Breast epithelium (tissue), 4 donors: ENCODE results near the gene FGGY. TPM values are rescaled to one million over a fixed set of nuclear protein-coding genes. Genes with fewer than 3 reads are reported as not detected.

Experiments
- DNase-seq, 2 donors: peaks; one replicate each; pipeline ENCODE4 v3.0.0-alpha.2; 2019; ENCODE audit warnings: low spot score in 2 of 2
- H3K27ac ChIP-seq, 2 donors: fragments of 200-600 bp; sonication (generic) in 1 of 2; one replicate each; pipeline ENCODE4 v1.5.1; 2016 to 2019; ENCODE audit warnings: mild to moderate bottlenecking in 1 of 2
- H3K27me3 ChIP-seq, 2 donors: fragments of 200-600 bp; sonication (generic) in 1 of 2; one replicate each; pipeline versions ENCODE4 v1.5.1 to v1.6.0; 2017 to 2019; ENCODE audit warnings: control low read depth in 1 of 2, mild to moderate bottlenecking in 1 of 2
- H3K36me3 ChIP-seq: fragments of 200-600 bp; one replicate; pipeline ENCODE4 v1.5.1; 2019
- H3K4me1 ChIP-seq, 2 donors: fragments of 200-600 bp; sonication (generic); one replicate each; pipeline ENCODE4 v1.5.1; 2016 to 2019; ENCODE audit warnings: control low read depth in 1 of 2
- H3K4me3 ChIP-seq, 3 donors: fragments of 200-600 bp; sonication (generic); 1 replicate in 2 of 3; 2 replicates in 1 of 3; pipeline ENCODE4 v1.5.1; 2016 to 2019; ENCODE audit warnings: mild to moderate bottlenecking in 3 of 3, moderate library complexity in 2 of 3
- H3K9me3 ChIP-seq, 2 donors: fragments of 200-600 bp; sonication (generic) in 1 of 2; one replicate each; pipeline ENCODE4 v1.5.1; 2016 to 2019; ENCODE audit warnings: control low read depth in 1 of 2
- CTCF ChIP-seq, 3 donors: fragments of 450-650 bp; IDR thresholded peaks; one replicate each; pipeline ENCODE4 v1.5.1; 2016 to 2017; ENCODE audit warnings: antibody characterized with exemption in 3 of 3, mild to moderate bottlenecking in 3 of 3, moderate library complexity in 3 of 3
- POLR2A ChIP-seq: fragments of 450-650 bp; IDR thresholded peaks from one replicate; pipeline ENCODE4 v1.6.1; 2016; ENCODE audit warnings: antibody characterized with exemption, mild to moderate bottlenecking, moderate library complexity
- POLR2AphosphoS5 ChIP-seq, 3 donors: sonication (generic); formaldehyde crosslinking; IDR thresholded peaks; one replicate each; pipeline ENCODE4 v1.6.1; 2017; ENCODE audit warnings: antibody characterized with exemption in 3 of 3
- intact Hi-C: fragments of 100-400 bp; cut with DNase I; formaldehyde crosslinking; loops from one replicate; pipeline ENCODE4 v1.15.1; 2023; ENCODE audit warnings: low total_unique reads
- total RNA-seq, 3 donors: library from RNA; depleted of rRNA; stranded (reverse); fragments of >200 nt; gene quantifications; one replicate each; pipeline ENCODE4 v1.1.0, GENCODE V29; 2016

FGGY gene
- total RNA-seq, 3 donors from 2014 or later = 16.2 to 50.3 (median 29.2) TPM

- Histone ChIP-seq H3K36me3 (no peaks in the 10 kb centered on the region), H3K4me3 (peak overlapping the region in 2 of 3 donors; percentile 24 to 36), H3K27ac (peak overlapping the region; percentile 94 to 96), H3K27me3 (no peaks in the 10 kb centered on the region), H3K9me3 (no peaks in the 10 kb centered on the region), H3K4me1 (peaks cover 14 to 39% of the 10 kb centered on the region in 2 donors)
- intact Hi-C loops = no loop called here
- peak in 2 of 3 donors; percentile 50 to 59 for TF ChIP-seq POLR2AphosphoS5 (IDR thresholded peaks at IDR 0.05)
- TF ChIP-seq POLR2A = no peak
- DNase-seq = peak; percentile 64 to 96
These were observed 376.9 kb downstream of the FGGY start for GRCh38 chr1:59673573-59674450.

DNA sequence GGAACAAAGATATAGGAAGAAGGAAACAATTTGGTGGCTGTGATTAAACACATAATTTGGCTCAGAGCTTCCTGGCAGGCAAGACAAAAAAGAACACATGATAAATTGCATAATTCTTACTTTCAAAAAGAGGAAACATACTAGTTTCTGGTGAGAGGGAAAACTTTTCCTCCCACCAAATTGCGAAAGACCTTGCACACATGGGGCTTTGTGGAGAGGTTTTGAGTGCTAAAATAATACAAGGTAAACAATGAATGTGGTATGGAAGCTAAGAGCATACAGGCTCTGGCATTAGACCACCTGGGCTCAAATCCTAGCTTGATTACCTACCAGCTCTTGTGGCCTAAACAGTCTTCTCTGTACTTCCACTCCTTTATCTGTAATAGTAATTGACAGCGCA is 377.7 kb downstream of the FGGY start:
- TF ChIP-seq CTCF (IDR thresholded peaks at IDR 0.05) (no peak), POLR2AphosphoS5 (IDR thresholded peaks at IDR 0.05) (peak in 2 of 3 donors; percentile 64 to 77)
- Histone ChIP-seq H3K9me3 (no peaks in the 10 kb centered on the region), H3K4me1 (peaks cover 14 to 39% of the 10 kb centered on the region in 2 donors), H3K4me3 (no peak overlapping the region), H3K27me3 (no peaks in the 10 kb centered on the region), H3K36me3 (no peaks in the 10 kb centered on the region), H3K27ac (peak overlapping the region; percentile 94 to 96)
- DNase-seq = peak in 1 of 2 donors; percentile 50
- intact Hi-C loops = no loop called here

DNA sequence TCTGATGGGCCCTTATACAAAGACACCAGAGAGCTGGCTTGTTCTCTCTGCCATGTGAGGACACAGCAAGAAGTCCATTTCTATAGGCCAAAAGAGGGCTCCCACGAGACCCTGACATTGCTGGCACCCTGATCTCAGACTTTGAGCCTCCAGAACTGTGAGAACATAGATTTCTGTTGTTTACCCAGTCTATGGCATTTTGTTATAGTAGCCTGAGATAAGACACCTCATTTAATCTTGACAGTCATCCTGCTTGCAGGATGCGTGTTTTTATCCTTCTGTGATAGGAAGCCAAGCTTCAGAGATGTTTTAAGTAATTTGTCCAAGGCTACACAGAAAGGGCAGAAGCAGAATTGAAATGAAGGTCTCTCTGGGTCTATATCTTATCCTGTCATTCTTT is 379.0 kb downstream of the FGGY start:
- H3K27me3 ChIP-seq = no peaks in the 10 kb centered on the region
- intact Hi-C loops = no loop called here
- no peak for TF ChIP-seq POLR2A
- TF ChIP-seq CTCF (IDR thresholded peaks at IDR 0.05) = no peak
- no peak overlapping the region for H3K4me3 ChIP-seq
- H3K9me3 ChIP-seq = no peaks in the 10 kb centered on the region
- DNase-seq = no peak
- H3K36me3 ChIP-seq = no peaks in the 10 kb centered on the region
- peaks cover 4 to 29% of the 10 kb centered on the region in 2 donors for H3K4me1 ChIP-seq
- peak overlapping the region; percentile 94 to 96 for H3K27ac ChIP-seq

- Histone ChIP-seq H3K27me3 (no peaks in the 10 kb centered on the region), H3K4me1 (peaks cover 4 to 15% of the 10 kb centered on the region in 2 donors), H3K4me3 (no peak overlapping the region), H3K9me3 (no peaks in the 10 kb centered on the region), H3K36me3 (no peaks in the 10 kb centered on the region), H3K27ac (peak overlapping the region; percentile 41 to 94)
- intact Hi-C loops = no loop called here
- TF ChIP-seq POLR2AphosphoS5 (IDR thresholded peaks at IDR 0.05) (no peak), POLR2A (no peak)
- DNase-seq = no peak
These were observed 381.1 kb downstream of the FGGY start for GRCh38 chr1:59678040-59678439.

DNA sequence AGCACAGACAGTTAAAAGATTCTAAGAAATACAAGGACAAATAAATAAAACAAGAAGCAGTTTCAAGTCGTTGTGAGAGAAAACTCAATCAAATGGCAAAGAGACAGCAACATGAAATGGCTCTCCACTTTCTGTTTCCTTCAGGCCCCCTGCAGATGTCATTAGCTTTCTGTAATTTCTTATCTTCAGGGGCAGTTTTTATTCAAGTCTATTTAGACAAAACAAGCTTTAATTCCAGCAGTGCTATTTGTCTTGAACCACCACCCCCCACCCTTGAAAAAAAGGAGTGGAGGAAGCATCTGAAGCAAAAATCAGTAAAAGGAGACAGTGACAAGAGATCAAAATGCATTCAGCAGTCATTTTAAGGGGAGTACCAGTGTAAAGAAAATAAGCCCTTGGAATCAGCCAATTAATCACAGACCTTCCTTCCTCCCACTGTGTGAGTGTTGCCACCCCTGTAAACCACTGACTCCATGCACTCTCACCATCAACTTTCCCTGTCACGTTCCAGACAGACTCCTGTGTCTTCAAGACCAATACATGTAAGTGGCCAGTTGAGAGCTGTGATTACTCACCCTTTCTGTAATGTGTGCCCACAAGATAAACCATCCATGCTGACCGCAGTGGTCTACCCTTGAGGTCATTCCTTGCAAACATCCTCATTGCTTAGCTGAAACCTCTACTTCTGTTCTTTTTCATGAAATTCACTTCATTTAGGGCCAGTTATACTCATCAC is 381.8 kb downstream of the FGGY start:
- H3K27ac ChIP-seq = peak overlapping the region; percentile 62 to 94
- peaks cover 3 to 9% of the 10 kb centered on the region in 2 donors for H3K4me1 ChIP-seq
- H3K4me3 ChIP-seq = no peak overlapping the region

More for the DNA sequence above, 381.8 kb downstream of the FGGY start:
- no peaks in the 10 kb centered on the region for H3K36me3 ChIP-seq
- no peaks in the 10 kb centered on the region for H3K27me3 ChIP-seq
- no peak for TF ChIP-seq CTCF (IDR thresholded peaks at IDR 0.05)
- TF ChIP-seq POLR2A = no peak
- no peak for TF ChIP-seq POLR2AphosphoS5 (IDR thresholded peaks at IDR 0.05)
- intact Hi-C loops = no loop called here
- no peaks in the 10 kb centered on the region for H3K9me3 ChIP-seq
- DNase-seq = no peak
